ENCODE measurements around the gene LYPD6B. TPM values are rescaled to one million over a fixed set of nuclear protein-coding genes. Genes with fewer than 3 reads are reported as not detected.
A peak's percentile ranks its signal among the peaks of the same experiment; 100 is the strongest.

LYPD6B gene, protein sequence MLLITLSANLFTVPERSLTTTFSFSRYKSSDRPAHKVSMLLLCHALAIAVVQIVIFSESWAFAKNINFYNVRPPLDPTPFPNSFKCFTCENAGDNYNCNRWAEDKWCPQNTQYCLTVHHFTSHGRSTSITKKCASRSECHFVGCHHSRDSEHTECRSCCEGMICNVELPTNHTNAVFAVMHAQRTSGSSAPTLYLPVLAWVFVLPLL
- polyA plus RNA-seq (2013, experiment 1 of 2; ENCODE audit: insufficient read length): 1.4 TPM
- 1.7 TPM for polyA plus RNA-seq (2013, experiment 2 of 2; ENCODE audit: insufficient read length)

DNA sequence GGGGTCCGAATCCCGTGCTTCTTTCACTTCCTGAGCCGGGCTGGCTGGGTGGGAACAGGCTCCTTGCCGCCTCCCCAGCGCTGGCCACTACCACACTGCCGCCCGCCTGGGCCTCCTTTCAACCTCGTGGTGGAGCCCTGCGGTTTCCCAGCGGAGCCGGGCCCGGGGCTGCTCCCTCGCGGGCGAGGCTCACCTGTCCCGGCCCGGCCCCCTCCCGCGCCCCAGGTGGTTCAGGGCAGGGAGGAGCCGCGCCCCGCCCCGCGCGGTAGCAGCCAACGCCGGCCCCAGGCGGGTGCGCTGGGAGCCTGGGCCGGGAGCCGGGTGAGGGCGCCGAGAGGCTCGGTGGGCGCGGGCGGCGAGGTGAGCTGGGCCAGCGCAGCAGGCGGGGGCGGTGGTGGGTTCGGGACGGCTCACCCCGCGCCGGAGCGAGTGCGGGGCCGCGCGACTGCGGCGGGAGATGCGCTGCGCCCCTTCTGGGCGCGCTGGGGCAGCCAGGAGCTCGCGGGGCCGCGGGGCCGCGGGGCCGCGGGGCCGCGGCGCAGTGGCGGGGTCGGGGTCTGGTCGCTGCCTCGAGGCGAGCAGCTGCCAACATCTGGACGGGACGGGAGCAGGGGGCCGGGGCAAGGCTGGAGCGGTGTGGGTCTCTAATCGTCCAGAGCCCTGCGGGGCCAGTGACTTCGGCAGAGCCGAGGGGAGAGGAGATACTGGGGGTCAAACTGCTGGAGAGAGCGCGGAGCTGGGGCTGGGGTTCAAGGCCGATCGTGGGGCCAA lies at the start of gene LYPD6B:
Gene LYPD6B (plus strand): TSS at position 258 of the 771 bp plus-strand sequence. CDS start 92,250 bp downstream, outside the sequence.
- DNase-seq: no peak

DNA sequence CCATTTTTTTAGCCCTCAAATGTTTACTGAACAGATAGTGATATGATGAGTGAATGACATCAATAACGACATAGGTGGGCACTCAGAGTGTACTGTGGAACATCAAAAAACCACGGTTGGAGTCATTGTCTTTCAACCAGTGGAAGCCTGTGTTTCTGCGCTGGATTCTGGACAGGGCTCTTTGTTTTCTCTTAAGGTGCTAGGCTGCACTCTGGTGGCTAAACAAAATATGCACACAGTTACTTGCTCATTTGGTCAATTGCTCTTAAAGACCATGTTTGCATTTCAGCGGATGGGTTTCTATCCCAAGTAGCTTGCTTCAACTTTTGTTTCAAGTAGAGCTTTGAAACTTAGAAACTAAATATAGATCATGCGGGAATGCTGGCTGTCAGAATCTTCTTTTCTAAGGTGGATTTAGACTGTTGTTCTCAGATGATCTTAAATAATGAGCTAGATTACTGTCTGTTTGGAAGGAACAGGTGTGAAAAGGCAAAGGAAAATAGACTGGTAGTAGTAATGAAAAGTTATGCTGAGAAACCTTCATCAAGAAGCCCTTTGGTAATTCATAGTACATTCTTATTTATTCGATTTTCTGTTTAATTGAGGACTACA lies 48.5 kb upstream of the LYPD6B start:
- peak; percentile 72 for DNase-seq

DNA sequence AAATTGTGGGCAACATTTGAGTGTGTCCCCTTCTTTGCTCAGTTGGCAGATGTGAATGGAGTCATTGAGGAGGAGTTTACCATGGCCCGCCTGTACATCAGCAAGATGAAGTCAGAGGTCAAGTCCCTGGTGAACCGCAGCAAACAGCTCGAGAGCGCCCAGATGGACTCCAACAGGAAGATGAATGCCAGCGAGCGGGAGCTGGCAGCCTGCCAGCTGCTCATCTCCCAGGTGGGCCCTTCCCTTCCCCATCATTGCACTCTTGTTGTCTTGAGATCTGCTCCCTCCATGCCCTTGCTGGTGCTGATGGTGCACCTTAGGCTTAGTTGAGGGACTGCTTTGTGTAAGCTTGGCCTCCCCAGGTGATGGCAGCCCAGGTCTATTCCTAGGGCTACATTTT lies 47.5 kb upstream of the LYPD6B start:
- no peak for DNase-seq

DNA sequence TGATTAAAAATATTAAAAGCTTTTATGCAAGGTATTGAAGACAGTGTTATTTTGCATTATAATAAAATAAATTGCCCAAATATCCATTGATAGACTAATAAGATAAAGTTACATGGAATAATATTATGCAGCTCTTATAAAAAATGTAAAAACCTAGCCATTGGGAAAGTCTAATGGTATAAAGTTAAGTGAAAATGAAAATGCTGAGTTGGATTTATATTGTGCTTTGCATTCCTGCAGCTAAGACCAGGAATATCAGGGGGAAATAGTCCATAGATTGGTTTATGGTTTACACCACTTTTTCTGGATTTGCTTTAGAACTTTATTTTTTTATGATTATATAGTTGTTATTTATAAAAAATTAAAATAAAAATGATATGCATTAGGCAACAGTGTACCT lies 46.1 kb upstream of the LYPD6B start:
- DNase-seq: no peak

DNA sequence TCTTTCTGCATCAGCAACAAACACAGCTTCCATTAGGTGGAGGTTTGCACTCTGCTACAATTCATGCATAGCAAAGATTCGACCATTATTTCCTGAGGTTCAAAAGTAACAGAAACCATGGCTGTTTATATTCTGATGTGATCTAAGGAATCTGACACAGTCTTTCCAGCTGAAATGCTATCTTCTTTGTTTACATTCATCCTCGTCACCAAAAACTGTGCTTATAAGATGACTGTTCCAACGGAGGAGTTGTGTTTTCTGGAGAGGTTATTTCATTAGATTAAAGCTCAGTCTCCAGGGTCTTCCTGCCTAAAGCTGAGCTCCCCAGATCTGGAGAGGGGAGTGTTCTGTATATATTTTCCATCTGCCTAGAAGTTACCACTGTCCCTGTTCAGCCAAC lies 45.1 kb upstream of the LYPD6B start:
- no peak for DNase-seq

DNA sequence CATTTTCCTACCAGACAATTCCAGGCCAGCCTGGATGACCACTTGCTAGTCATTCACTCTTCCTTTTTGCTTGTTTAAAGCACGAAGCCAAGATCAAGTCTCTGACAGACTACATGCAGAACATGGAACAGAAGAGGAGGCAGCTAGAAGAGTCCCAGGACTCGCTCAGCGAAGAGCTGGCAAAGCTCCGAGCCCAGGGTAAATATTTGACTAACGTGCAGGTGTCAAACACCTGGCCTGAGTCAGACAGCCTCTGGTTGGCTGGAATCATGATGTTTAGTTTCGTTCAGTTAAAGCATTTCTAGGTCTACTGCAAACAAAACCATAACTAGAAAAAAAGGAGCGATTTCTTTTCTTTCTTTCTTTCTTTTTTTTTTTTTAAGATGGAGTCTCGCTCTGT lies 44.2 kb upstream of the LYPD6B start:
- DNase-seq: no peak

DNA sequence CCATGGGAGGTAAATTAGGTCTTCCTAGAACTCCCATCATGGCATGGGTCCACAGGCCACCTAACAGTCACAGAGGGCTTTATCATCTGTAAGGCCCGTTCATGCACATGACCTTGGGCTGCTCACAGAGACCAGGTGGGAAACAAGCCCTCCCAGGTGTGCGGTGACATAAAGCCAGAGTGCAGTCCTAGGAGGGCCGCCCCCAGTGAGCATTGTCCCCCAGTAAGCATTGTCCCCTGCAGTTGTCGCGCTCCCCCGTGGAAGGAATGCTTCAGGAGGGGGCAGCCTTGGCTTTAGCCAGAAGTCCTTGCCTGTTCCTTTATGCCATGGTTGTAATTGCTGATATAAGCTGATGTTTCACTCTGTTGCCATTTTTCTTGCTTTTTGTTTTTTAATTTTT lies 41.7 kb upstream of the LYPD6B start:
- DNase-seq: no peak

DNA sequence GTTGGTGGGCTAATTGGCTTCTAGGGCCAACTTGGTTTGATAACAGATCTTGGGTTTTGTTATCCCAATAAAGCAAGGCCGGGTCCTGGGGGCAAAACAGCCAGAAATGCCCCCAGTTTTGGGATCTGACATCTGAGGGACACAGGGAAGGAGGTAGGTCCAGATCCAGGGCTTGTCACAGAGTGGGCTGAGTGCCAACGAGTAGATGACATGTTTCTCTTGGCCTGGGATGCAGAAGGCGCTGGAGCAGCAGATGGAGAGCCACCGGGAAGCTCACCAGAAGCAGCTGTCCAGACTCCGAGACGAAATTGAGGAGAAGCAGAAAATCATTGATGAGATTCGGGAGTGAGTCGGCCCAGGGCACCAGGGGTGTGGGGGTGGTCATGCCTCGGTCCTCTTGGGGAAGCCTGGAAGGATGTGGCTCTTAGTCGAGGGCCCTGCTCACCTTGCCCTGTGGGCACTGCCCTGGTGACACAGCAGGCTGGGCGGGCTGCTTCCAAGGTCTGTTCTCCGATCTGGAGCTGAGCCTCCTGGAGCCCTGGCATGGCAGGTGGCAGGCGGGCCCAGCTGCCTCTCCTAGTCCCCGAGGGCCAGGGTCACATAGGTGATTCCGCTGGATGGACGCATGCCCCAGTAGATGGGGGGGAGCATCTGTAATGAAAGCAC lies 40.2 kb upstream of the LYPD6B start:
- no peak for DNase-seq

DNA sequence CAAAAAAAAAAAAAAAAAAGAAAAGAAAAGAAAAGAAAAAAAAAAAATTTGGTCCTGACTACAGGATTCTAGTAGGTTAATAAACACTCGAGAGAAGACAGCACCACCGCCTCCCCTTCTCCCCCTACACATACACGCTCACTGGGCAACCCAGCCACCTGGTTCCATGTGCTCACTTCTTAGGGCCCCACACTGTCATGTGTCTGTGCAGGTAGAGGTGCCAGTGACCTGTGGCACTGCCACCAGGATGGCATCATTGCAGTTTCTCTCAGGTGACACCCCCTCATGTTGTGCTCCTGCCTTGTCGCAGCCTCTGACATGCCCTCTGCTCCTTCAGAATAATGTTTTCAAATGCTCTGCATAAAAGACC lies 39.7 kb upstream of the LYPD6B start:
- no peak for DNase-seq

DNA sequence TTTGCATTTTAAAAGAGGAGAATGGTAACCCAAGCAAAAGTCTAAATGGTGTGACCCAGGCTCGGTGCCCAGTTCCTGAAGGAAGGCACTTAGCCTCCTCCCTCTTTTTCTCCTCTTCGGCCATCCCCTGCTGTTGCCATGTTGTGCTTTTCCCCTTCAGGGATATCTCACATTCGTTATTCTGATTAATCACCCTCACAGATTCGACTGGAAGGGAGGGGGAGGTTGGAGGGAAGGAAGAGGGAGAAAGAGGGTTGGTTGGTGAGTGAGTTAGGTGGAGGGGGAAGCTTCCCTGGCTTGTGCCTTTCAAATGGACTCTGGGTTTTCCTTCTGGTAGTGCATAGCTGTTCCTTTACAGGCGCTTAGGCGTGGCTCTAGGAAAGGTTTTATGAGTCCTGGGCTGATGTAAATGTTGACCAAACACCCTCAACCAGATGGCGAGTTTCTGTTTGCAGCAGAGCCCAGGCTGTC lies 39.0 kb upstream of the LYPD6B start:
- DNase-seq: no peak

DNA sequence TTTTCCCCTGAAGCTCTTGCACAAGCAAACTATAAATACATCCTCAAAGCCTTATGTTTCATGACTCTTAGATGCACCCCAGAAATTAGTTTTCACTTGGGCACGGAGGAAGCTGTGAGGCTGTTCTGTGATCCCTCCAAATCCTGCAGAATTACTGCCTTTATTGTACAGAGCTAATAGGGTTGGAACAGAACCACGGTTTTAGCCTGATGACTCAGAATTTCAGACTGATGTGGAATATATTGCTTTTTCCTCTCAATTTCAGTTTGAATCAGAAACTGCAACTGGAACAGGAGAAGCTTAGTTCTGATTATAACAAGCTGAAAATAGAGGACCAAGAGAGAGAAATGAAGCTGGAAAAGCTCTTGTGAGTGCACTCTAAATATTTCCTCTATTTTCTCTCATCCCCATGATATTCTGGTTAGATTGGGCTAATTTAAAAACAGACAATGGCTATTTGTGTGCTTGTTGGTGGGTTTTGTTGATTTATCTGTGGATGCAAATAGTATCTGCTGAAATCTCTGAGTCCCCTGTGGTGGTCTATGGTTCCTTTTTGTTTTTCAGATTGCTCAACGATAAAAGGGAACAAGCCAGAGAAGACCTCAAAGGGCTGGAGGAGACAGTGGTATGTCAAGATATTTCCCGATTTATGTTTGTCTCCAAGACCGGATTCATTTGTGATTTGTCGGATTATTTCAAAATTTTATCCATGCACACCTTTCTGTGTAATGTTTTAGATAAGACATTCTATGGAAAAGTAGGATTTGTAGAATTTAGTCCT lies 38.2 kb upstream of the LYPD6B start:
- DNase-seq: no peak

DNA sequence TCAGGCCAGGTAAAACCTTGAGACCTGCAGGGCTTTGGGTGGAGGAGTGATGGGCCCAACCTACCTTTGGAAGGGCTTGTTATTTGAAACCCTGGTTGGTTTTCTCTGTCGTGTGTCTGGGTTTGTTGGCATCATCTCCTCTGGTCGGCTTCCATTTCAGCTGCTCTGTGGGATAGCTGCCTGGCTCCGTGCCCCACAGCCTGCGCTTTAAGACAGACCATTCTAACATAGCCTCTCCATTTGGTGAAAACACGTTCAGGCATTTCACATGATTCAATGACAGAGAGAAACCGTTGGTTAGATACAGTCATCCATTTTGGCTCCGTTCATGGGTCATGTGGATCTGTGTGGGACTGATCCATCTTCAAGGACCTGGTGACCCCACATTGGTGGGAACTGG lies 37.0 kb upstream of the LYPD6B start:
- no peak for DNase-seq

DNA sequence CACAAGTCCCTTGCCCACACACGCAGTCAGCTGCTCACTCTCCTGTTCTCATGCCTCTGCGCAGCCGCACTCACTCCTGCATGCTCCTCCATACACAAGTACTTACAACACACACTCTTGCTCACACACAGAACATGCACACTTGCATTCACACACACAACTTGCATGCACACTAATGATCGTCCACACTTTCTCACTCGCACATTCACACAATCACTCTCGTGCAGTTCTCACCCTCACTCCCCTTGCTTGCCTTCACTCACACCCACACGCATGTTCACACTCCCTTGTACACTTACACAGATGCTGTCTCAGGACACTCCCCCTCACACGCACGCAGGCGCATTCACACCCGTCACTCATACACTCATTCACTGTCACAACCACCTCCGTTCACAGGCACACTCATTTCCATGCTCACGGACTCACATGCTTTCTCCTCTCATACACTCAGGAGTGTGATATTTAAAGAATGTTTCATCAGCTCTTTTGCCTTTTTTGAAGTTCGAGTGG lies 36.1 kb upstream of the LYPD6B start:
- no peak for DNase-seq

DNA sequence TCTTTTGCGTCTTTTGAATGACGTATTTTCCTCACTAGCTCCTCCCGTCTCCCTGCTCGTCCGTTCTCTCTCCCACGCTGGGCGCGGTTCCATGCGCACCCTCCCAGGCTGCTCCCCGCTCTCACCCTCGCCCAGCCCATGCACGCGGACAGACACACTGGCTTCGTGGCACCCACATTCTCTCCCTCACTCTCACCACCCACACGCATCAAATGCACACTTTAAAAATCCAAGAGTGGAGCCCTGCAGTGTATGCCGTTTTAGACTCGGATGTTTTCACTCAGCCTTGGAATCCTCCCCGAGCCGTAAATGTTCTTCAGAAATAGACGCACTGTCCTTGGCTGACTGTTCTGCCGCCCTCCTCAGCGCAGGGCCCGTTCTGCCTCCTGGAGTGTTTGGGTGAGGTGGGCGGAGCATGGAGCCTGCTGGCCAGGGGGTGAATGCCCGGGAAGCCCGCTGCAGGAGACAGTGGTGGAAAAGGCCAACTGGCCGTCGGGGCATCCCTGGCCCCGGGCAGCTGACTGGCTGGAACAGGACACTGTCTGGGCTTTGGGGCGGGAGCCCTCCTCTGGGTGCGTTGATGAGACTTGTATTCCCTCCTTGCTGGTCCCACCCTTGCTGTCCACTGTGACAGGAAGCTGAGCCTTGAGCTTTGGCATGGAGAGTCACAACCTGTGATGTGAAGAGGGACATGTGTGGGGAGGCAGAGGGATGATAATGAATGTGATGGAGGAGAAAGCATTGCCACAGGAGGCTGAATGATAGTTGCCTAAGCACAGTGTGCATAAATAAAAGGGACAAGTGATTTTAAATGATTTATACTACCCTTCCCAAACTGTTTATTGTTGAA lies 35.4 kb upstream of the LYPD6B start:
- DNase-seq: no peak

DNA sequence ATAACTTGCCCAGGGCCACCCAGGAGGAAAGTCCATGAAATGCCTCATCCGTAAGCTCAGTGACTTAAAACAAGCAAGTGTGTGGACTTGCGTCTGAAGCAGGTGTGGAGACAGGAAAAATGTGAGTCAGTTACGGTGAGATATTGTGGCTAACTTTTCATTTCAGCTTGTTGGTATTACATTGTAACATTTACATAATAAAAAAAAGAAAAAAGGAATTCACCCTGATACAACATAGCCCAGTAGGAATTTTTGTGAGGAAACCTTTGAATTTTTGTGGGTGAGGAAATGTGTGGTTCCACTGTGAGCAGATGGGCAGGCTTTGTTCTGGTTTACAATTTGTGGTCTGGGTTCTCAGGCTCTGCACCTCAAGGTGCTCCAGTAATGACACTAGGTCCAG lies 33.7 kb upstream of the LYPD6B start:
- DNase-seq: peak; percentile 59

DNA sequence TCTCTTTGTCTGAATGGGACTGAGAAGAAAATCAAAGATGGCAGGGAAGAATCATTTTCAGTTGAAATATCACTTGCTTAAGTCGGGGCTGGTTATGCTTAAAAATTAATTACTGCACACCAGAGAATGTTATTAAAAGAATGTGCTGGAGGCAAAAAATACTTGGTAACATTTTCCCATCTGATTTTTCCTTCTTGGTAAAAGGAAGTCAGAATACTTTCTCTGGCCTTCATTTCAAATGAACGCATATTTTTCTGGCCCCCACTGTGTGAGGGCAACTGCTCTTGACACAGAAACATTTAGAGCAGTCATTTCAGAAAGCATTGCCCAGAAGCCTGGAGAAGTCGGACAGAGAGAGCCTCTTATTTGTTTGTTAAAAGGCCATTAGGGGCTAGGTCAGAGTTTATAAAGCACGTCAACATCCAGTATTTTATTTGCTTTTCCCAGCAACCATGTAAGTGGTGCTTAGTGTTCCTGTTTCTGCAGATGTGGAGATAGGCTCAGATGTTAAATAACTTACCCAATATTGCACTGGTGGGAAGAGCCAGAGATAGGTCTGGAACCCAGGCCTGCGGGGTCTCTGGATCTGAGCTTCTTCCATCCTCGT lies 32.9 kb upstream of the LYPD6B start:
- DNase-seq: no peak

DNA sequence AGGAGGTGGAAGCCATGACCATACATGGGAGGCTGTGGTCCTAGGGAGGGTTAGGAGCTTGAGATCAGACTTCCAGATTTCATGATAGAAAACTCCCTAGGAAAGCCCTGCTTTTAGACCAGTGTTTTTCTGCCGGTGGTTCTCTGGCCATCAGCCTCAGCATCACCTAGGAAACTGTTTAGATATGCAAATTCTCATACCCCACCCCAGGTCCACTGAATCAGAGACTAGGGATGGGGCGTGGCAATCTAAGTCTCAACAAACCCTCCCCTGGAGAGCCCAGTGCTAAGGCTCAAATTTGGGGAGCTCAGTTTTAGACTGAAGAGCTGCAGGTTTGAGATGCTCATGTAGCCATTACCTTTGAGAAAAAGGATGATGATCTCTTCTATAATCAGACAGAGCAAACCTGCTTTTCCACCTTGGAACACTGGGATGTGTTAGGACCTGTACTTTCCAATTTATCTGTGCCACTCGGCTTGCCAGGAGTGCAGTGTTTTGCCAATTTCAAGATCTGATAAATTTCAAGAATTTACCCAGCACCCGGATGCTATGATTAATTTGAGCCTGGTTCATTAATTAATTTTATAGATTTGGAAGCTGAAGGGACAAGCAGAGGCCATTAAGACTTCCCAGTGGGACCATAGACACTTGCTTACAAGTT lies 31.5 kb upstream of the LYPD6B start:
- DNase-seq: no peak

DNA sequence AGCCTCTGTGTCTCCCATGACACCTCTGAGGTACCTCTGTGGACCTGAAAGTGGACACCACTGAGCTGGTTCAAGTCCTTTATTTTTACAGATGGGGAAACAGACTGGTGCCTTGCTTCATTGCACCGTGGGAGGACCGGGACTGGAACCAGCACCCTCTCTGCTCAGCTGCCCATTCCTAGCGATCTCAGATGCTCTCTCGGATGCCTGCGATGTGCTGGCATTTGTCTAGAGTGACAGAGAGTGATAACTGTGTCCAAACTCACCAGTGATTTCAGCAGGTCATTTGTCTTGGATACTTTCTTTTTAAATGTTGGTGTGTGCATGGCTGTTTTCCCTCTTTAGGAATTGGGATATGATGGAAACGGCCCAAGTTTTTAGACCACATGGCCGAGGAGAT lies 30.1 kb upstream of the LYPD6B start:
- no peak for DNase-seq

DNA sequence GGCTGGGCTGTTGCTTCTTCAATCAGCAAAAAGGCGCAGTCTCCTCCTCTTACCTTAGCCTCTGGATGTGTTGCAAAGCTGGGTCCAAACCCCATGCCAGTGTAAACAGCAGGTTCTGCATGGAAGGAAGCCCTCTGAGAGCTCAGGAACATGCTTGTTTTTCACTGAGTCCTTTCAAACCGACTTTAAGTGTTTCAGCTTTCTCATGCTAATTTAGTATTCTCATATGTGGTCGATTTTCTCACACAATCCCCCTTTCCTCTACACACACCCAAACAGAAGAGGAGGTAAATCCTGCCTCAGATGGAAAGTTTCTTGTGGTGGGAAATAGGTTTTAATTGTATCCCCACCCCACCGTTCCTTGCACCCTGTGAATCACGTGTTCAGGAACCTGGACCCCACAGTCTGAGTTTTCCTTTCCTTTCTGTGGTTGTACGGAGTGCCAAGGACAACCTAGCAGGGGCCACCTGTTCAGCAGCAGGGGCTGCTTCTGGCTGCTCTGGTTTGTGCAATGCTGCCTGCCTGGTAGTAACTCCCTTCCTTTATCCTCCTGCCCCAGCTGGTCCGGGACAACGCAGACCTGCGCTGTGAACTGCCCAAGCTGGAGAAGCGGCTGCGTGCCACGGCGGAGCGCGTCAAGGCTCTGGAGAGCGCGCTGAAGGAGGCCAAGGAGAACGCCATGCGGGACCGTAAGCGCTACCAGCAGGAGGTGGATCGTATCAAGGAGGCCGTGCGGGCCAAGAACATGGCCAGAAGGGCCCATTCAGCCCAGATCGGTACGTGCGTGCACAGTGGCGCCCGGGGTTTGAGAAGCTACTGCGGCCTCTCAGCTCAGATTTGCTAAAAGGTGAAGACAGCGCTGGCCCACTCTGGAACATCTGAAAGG lies 28.7 kb upstream of the LYPD6B start:
- DNase-seq: no peak
